ENCODE measurements around the gene DDX20.

The DDX20 gene

GRCh38 chr1:111745675-111746613 is 9.8 kb upstream of the DDX20 start:
- TF ChIP-seq POU2F2 (IDR thresholded peaks at IDR 0.05; ENCODE audit: low read depth, low read length) (no peak), POLR2A (IDR thresholded peaks at IDR 0.05; ENCODE audit: low read depth, low read length) (no peak), TAF1 (IDR thresholded peaks at IDR 0.05; ENCODE audit: low read depth, low read length) (no peak), PAX5 (IDR thresholded peaks at IDR 0.05; ENCODE audit: insufficient read depth, low read length, severe bottlenecking) (no peak), POLR2AphosphoS5 (IDR thresholded peaks at IDR 0.05; ENCODE audit: low read depth, low read length) (no peak), SPI1 (IDR thresholded peaks at IDR 0.05; ENCODE audit: low read depth, low read length) (no peak)
- DNase-seq (ENCODE audit: insufficient read length, low spot score), result no peak
- no peak for FAIRE-seq

- DNase-seq (ENCODE audit: insufficient read length, low spot score) (no peak), FAIRE-seq (no peak)
- TF ChIP-seq POLR2A (IDR thresholded peaks at IDR 0.05; ENCODE audit: low read depth, low read length) (no peak), TAF1 (IDR thresholded peaks at IDR 0.05; ENCODE audit: low read depth, low read length) (no peak), SPI1 (IDR thresholded peaks at IDR 0.05; ENCODE audit: low read depth, low read length) (no peak), PAX5 (IDR thresholded peaks at IDR 0.05; ENCODE audit: insufficient read depth, low read length, severe bottlenecking) (no peak), POU2F2 (IDR thresholded peaks at IDR 0.05; ENCODE audit: low read depth, low read length) (no peak), POLR2AphosphoS5 (IDR thresholded peaks at IDR 0.05; ENCODE audit: low read depth, low read length) (no peak)
These were observed 9.1 kb upstream of the DDX20 start for GRCh38 chr1:111746614-111746999.

- FAIRE-seq (peak; percentile 97), DNase-seq (ENCODE audit: insufficient read length, low spot score) (peak; percentile 43)
- TF ChIP-seq TAF1 (IDR thresholded peaks at IDR 0.05; ENCODE audit: low read depth, low read length), result no peak
- TF ChIP-seq POU2F2 (IDR thresholded peaks at IDR 0.05; ENCODE audit: low read depth, low read length), result peak; percentile 85
These were observed 8.4 kb upstream of the DDX20 start for GRCh38 chr1:111747282-111747734.

- FAIRE-seq (no peak), DNase-seq (ENCODE audit: insufficient read length, low spot score) (no peak)
These were observed 7.8 kb upstream of the DDX20 start for GRCh38 chr1:111747947-111748346.

GRCh38 chr1:111749628-111750027 is 6.1 kb upstream of the DDX20 start:
- FAIRE-seq (no peak), DNase-seq (ENCODE audit: insufficient read length, low spot score) (no peak)
- TF ChIP-seq POLR2A (IDR thresholded peaks at IDR 0.05; ENCODE audit: low read depth, low read length) (no peak), PAX5 (IDR thresholded peaks at IDR 0.05; ENCODE audit: insufficient read depth, low read length, severe bottlenecking) (no peak), TAF1 (IDR thresholded peaks at IDR 0.05; ENCODE audit: low read depth, low read length) (no peak), POLR2AphosphoS5 (IDR thresholded peaks at IDR 0.05; ENCODE audit: low read depth, low read length) (no peak), POU2F2 (IDR thresholded peaks at IDR 0.05; ENCODE audit: low read depth, low read length) (no peak), SPI1 (IDR thresholded peaks at IDR 0.05; ENCODE audit: low read depth, low read length) (no peak)

More at GRCh38 chr1:111747947-111748346, 7.8 kb upstream of the DDX20 start:
- TF ChIP-seq POU2F2 (IDR thresholded peaks at IDR 0.05; ENCODE audit: low read depth, low read length), result no peak
- TF ChIP-seq PAX5 (IDR thresholded peaks at IDR 0.05; ENCODE audit: insufficient read depth, low read length, severe bottlenecking), result no peak
- TF ChIP-seq TAF1 (IDR thresholded peaks at IDR 0.05; ENCODE audit: low read depth, low read length), result no peak
- no peak for TF ChIP-seq POLR2AphosphoS5 (IDR thresholded peaks at IDR 0.05; ENCODE audit: low read depth, low read length)
- no peak for TF ChIP-seq SPI1 (IDR thresholded peaks at IDR 0.05; ENCODE audit: low read depth, low read length)
- no peak for TF ChIP-seq POLR2A (IDR thresholded peaks at IDR 0.05; ENCODE audit: low read depth, low read length)

- no peak for FAIRE-seq
- DNase-seq (ENCODE audit: insufficient read length, low spot score), result no peak
These were observed 4.8 kb upstream of the DDX20 start for GRCh38 chr1:111750856-111751255.

GRCh38 chr1:111751906-111752575 is 3.7 kb upstream of the DDX20 start:
- FAIRE-seq, result no peak
- no peak for TF ChIP-seq POU2F2 (IDR thresholded peaks at IDR 0.05; ENCODE audit: low read depth, low read length)
- TF ChIP-seq SPI1 (IDR thresholded peaks at IDR 0.05; ENCODE audit: low read depth, low read length), result no peak
- TF ChIP-seq POLR2A (IDR thresholded peaks at IDR 0.05; ENCODE audit: low read depth, low read length), result no peak
- TF ChIP-seq PAX5 (IDR thresholded peaks at IDR 0.05; ENCODE audit: insufficient read depth, low read length, severe bottlenecking), result no peak
- TF ChIP-seq TAF1 (IDR thresholded peaks at IDR 0.05; ENCODE audit: low read depth, low read length), result no peak
- TF ChIP-seq POLR2AphosphoS5 (IDR thresholded peaks at IDR 0.05; ENCODE audit: low read depth, low read length), result no peak
- DNase-seq (ENCODE audit: insufficient read length, low spot score), result no peak

More at GRCh38 chr1:111750856-111751255, 4.8 kb upstream of the DDX20 start:
- no peak for TF ChIP-seq POLR2A (IDR thresholded peaks at IDR 0.05; ENCODE audit: low read depth, low read length)

- DNase-seq (ENCODE audit: insufficient read length, low spot score), result peak; percentile 24
- TF ChIP-seq POLR2AphosphoS5 (IDR thresholded peaks at IDR 0.05; ENCODE audit: low read depth, low read length), result no peak
- TF ChIP-seq SPI1 (IDR thresholded peaks at IDR 0.05; ENCODE audit: low read depth, low read length), result no peak
- no peak for TF ChIP-seq POLR2A (IDR thresholded peaks at IDR 0.05; ENCODE audit: low read depth, low read length)
- no peak for TF ChIP-seq POU2F2 (IDR thresholded peaks at IDR 0.05; ENCODE audit: low read depth, low read length)
- no peak for TF ChIP-seq PAX5 (IDR thresholded peaks at IDR 0.05; ENCODE audit: insufficient read depth, low read length, severe bottlenecking)
- TF ChIP-seq TAF1 (IDR thresholded peaks at IDR 0.05; ENCODE audit: low read depth, low read length), result no peak
- FAIRE-seq, result no peak
These were observed 744 bp upstream of the DDX20 start for GRCh38 chr1:111754984-111755330.

- FAIRE-seq (no peak), DNase-seq (ENCODE audit: insufficient read length, low spot score) (no peak)
- TF ChIP-seq POLR2A (IDR thresholded peaks at IDR 0.05; ENCODE audit: low read depth, low read length), result no peak
- TF ChIP-seq SPI1 (IDR thresholded peaks at IDR 0.05; ENCODE audit: low read depth, low read length), result no peak
- no peak for TF ChIP-seq POU2F2 (IDR thresholded peaks at IDR 0.05; ENCODE audit: low read depth, low read length)
- no peak for TF ChIP-seq PAX5 (IDR thresholded peaks at IDR 0.05; ENCODE audit: insufficient read depth, low read length, severe bottlenecking)
- no peak for TF ChIP-seq TAF1 (IDR thresholded peaks at IDR 0.05; ENCODE audit: low read depth, low read length)
- TF ChIP-seq POLR2AphosphoS5 (IDR thresholded peaks at IDR 0.05; ENCODE audit: low read depth, low read length), result no peak
These were observed 418 bp downstream of the DDX20 start for GRCh38 chr1:111756124-111756513.

Data from GM12891 (cell line).